ENCODE measurements around the gene WNT9A. TPM values are rescaled to one million over a fixed set of nuclear protein-coding genes. Genes with fewer than 3 reads are reported as not detected.
"Not testable (repeated sequence)": the region's sequence is repeated elsewhere in the genome, so short reads cannot be mapped to it uniquely, and the experiment has no call there.

The WNT9A gene
- total RNA-seq, 2 donors from 2014 or later = 1.2 to 7.9 TPM

DNA sequence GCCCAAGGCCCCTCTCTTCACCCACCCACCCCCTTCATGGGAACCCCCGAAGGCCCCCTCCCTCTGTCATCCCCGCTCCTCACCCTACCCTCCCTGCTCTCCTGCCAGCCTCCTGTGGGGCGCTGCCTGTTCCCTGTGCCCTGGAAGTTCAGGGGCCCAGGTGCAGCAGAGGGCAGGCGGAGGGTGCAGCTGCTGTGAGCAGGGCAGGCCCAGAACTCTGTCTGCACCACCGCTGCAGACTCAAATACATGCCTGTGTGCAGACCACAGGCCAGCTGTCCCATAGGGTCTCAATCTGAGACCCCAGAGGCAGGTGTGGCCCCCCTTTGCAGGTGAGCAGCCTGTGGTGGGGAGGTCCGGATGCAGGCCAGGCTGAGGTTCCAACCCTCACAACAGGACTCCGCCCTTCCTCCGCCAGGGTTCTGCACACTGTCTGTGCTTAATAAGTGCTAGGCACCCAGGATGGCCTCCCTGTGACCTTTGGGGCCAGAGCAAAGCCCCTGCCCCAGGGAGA is 62.5 kb downstream of the WNT9A start:
- ATAC-seq (ENCODE audit: insufficient number of reproducible peaks, low FRiP score, low read depth) = no peak
- Histone ChIP-seq H3K36me3 (no peaks in the 10 kb centered on the region), H3K9me3 (no peaks in the 10 kb centered on the region), H3K27me3 (replicated peaks; ENCODE audit: insufficient read depth) (no peaks in the 10 kb centered on the region), H3K4me1 (ENCODE audit: control insufficient read depth in 1 of 2, low read depth in 2 of 2) (peaks cover 7 to 19% of the 10 kb centered on the region in 2 donors), H3K27ac (no peak overlapping the region), H3K4me3 (no peak overlapping the region)
- no peak for DNase-seq (ENCODE audit: low spot score)
- no peak for TF ChIP-seq CTCF (IDR thresholded peaks at IDR 0.05)

DNA sequence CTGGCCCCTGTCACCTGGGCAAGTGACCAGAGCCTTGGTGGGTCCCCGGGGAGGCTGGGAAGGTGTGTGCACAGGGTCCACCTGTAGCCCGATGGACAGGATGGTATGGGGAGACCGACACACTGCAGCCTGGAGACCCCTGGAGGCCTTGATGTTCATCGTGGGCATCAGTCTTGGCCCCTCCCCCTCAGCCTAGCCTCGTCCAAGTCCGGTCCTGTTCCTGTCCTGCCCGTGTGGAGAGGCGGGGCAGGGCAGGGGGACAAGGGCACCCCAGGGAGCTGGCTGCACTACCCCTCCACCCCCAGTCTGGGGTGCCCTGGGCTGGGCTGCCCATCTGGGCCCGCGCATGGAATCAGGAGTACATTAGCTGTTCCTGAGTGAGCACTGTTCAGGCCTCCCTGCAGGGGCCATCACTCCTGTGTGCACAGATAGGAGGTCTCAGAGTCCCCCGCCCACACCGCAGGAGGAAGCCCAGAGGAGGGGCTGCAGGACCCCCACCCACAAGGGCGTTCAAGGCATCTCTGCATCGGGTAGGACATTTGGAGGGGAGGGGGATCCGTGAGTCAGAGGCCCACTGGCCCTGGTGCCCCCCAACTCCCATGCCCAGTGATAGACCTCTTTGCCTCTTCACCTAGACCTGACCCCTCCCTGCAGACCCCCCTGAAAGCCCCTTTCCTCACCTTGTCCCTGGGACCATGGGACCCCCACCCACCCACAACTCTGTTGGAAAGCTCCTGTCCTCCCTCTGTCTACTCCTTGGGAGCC is 63.2 kb downstream of the WNT9A start:
- TF ChIP-seq CTCF (IDR thresholded peaks at IDR 0.05) = no peak
- Histone ChIP-seq H3K4me1 (ENCODE audit: control insufficient read depth in 1 of 2, low read depth in 2 of 2) (peaks cover 7 to 19% of the 10 kb centered on the region in 2 donors), H3K4me3 (no peak overlapping the region), H3K36me3 (no peaks in the 10 kb centered on the region), H3K27me3 (replicated peaks; ENCODE audit: insufficient read depth) (no peaks in the 10 kb centered on the region), H3K27ac (no peak overlapping the region), H3K9me3 (no peaks in the 10 kb centered on the region)
- DNase-seq (ENCODE audit: low spot score) (no peak), ATAC-seq (ENCODE audit: insufficient number of reproducible peaks, low FRiP score, low read depth) (no peak)

GRCh38 chr1:227883641-227884301 is 64.0 kb downstream of the WNT9A start:
- DNase-seq (ENCODE audit: low spot score) (no peak), ATAC-seq (ENCODE audit: insufficient number of reproducible peaks, low FRiP score, low read depth) (no peak)
- H3K27me3 ChIP-seq (replicated peaks; ENCODE audit: insufficient read depth) = no peaks in the 10 kb centered on the region
- peaks cover 7 to 19% of the 10 kb centered on the region in 2 donors for H3K4me1 ChIP-seq (ENCODE audit: control insufficient read depth in 1 of 2, low read depth in 2 of 2)
- no peak for TF ChIP-seq CTCF (IDR thresholded peaks at IDR 0.05)
- no peak overlapping the region for H3K27ac ChIP-seq
- no peaks in the 10 kb centered on the region for H3K36me3 ChIP-seq
- H3K9me3 ChIP-seq = no peaks in the 10 kb centered on the region
- H3K4me3 ChIP-seq = no peak overlapping the region

DNA sequence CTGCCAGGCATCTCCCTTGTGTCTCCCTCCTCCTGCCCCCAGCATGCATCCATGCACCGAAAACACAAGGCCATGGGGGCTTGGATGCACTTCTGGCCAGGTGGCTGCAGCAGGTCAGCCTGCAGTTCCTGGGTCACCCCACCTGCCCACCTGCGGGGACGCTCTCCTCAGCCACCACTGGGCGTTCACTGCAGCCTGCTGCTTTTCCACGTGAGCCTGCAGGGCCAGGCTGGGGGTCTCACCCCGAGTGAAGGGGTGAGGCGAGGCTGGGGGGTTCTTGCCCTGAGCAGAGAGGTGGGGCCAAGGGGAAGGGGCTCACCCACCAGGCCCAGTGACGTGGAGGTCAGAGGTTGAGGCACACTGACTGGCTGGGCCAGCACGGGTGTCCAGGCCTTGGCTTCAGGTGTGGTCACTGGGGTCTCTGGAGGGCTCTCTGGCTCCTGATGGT is 64.6 kb downstream of the WNT9A start:
- no peak overlapping the region for H3K27ac ChIP-seq
- no peaks in the 10 kb centered on the region for H3K27me3 ChIP-seq (replicated peaks; ENCODE audit: insufficient read depth)
- H3K4me1 ChIP-seq (ENCODE audit: control insufficient read depth in 1 of 2, low read depth in 2 of 2) = peaks cover 7 to 19% of the 10 kb centered on the region in 2 donors
- no peak for TF ChIP-seq CTCF (IDR thresholded peaks at IDR 0.05)
- no peak overlapping the region for H3K4me3 ChIP-seq
- H3K36me3 ChIP-seq = no peaks in the 10 kb centered on the region
- DNase-seq (ENCODE audit: low spot score) = no peak
- no peaks in the 10 kb centered on the region for H3K9me3 ChIP-seq
- ATAC-seq (ENCODE audit: insufficient number of reproducible peaks, low FRiP score, low read depth) = no peak

- no peaks in the 10 kb centered on the region for H3K36me3 ChIP-seq
- DNase-seq (ENCODE audit: low spot score) = no peak
- H3K4me3 ChIP-seq = no peak overlapping the region
- H3K4me1 ChIP-seq (ENCODE audit: control insufficient read depth in 1 of 2, low read depth in 2 of 2) = peaks cover 0 to 2% of the 10 kb centered on the region in 2 donors
- H3K9me3 ChIP-seq = no peaks in the 10 kb centered on the region
- ATAC-seq (ENCODE audit: insufficient number of reproducible peaks, low FRiP score, low read depth) = no peak
- H3K27ac ChIP-seq = no peak overlapping the region
- no peaks in the 10 kb centered on the region for H3K27me3 ChIP-seq (replicated peaks; ENCODE audit: insufficient read depth)
- TF ChIP-seq CTCF (IDR thresholded peaks at IDR 0.05) = no peak
Observed at GRCh38 chr1:227880342-227880924, 67.3 kb downstream of the WNT9A start.

GRCh38 chr1:227877810-227878209 is 69.9 kb downstream of the WNT9A start:
- H3K4me3 ChIP-seq; H3K27ac ChIP-seq; H3K27me3 ChIP-seq (replicated peaks; ENCODE audit: insufficient read depth); ATAC-seq (ENCODE audit: insufficient number of reproducible peaks, low FRiP score, low read depth); H3K4me1 ChIP-seq (ENCODE audit: control insufficient read depth in 1 of 2, low read depth in 2 of 2); H3K36me3 ChIP-seq; H3K9me3 ChIP-seq; DNase-seq (ENCODE audit: low spot score): not testable (repeated sequence)

GRCh38 chr1:227871892-227872291 is 75.8 kb downstream of the WNT9A start:
- H3K27me3 ChIP-seq (replicated peaks; ENCODE audit: insufficient read depth); H3K27ac ChIP-seq; H3K9me3 ChIP-seq; H3K36me3 ChIP-seq; ATAC-seq (ENCODE audit: insufficient number of reproducible peaks, low FRiP score, low read depth); H3K4me3 ChIP-seq; DNase-seq (ENCODE audit: low spot score); H3K4me1 ChIP-seq (ENCODE audit: control insufficient read depth in 1 of 2, low read depth in 2 of 2): not testable (repeated sequence)
